ENCODE data around the gene NPRL2. TPM values are rescaled to one million over a fixed set of nuclear protein-coding genes. Genes with fewer than 3 reads are reported as not detected.

Gene NPRL2
- total RNA-seq, 1 experiment from 2014 or later: 20.6 TPM

DNA sequence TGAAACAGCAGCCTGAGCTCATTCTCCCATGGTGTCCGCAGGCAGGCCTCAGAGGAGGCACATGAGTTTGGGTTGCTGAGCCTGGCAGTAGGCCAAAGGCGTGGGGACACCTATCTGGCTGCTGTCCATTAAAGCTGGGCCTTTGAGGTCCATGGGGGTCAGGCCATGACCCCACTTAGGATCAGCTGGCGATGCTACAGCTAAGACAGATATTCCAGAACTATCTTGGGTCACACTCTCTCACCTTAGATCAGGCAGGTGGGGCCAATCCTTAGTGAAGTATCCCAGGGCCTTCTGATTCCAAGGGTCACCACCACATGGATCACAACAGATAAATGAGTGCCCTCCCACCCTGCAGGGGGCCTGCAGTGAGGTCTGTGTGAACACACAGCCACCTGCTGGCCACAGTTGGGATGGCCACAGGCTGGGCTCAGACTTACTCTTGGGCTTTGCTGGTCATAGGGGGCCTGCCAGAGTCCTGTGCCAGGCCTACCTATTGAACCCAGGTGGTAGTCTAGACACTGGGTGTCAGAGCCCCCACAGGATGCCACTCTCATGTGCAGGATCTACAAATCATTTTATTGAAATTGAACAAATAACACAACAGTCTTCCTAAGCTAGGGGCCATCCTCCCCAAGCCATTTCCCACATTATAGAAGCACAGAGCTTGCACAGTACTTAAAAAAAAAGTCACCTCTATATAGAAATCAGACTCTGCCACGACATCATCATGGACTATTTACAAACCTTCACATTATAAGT lies 26.0 kb downstream of the NPRL2 start:
- peak overlapping the region; percentile 22; the same call in 1 of the 2 replicates for H3K4me3 Mint-ChIP-seq
- peak overlapping the region; percentile 45 for H3K27ac Mint-ChIP-seq
- peak; percentile 23 for ATAC-seq
- no peaks in the 10 kb centered on the region for H3K27me3 Mint-ChIP-seq (ENCODE audit: low read depth)
- no peaks in the 10 kb centered on the region for H3K9me3 Mint-ChIP-seq
- H3K36me3 Mint-ChIP-seq: peaks cover 12% of the 10 kb centered on the region
- ChIA-PET POLR2A (no interaction called here), CTCF (interaction anchor here (0.6 to 5.5 kb wide), 13 partner anchors 12 to 287 kb away, joined by 3 to 95 read pairs (median 4); partner anchors contain the start of genes CISH, HYAL1, HYAL3 and IFRD2)
- H3K4me1 Mint-ChIP-seq: peaks cover 41% of the 10 kb centered on the region
- peak; percentile 94 for DNase-seq (ENCODE audit: low spot score)
- TF ChIP-seq FOXJ3 (CRISPR knock-in tag; IDR thresholded peaks at IDR 0.05; ENCODE audit: borderline replicate concordance): no peak
- TF ChIP-seq NFATC4 (CRISPR knock-in tag; IDR thresholded peaks at IDR 0.05): no peak
- TF ChIP-seq ZBTB21 (CRISPR knock-in tag; IDR thresholded peaks at IDR 0.05; ENCODE audit: borderline replicate concordance): no peak
- TF ChIP-seq ETV6 (CRISPR knock-in tag; IDR thresholded peaks at IDR 0.05): no peak
- no peak for TF ChIP-seq PRRX2 (CRISPR knock-in tag; IDR thresholded peaks at IDR 0.05)
- TF ChIP-seq GTF2I (CRISPR knock-in tag; conservative IDR thresholded peaks at IDR 0.05): no peak
- TF ChIP-seq ZNF263 (CRISPR knock-in tag; IDR thresholded peaks at IDR 0.05; ENCODE audit: low read depth): no peak
- TF ChIP-seq MXD4 (CRISPR knock-in tag; IDR thresholded peaks at IDR 0.05; ENCODE audit: borderline replicate concordance): no peak
- TF ChIP-seq, protein P1, sequence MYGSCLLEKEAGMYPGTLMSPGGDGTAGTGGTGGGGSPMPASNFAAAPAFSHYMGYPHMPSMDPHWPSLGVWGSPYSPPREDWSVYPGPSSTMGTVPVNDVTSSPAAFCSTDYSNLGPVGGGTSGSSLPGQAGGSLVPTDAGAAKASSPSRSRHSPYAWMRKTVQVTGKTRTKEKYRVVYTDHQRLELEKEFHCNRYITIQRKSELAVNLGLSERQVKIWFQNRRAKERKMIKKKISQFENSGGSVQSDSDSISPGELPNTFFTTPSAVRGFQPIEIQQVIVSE (CRISPR knock-in tag; IDR thresholded peaks at IDR 0.05; ENCODE audit: borderline replicate concordance): no peak
- no peak for TF ChIP-seq ZNF671 (CRISPR knock-in tag; IDR thresholded peaks at IDR 0.05)
- TF ChIP-seq, protein P2, sequence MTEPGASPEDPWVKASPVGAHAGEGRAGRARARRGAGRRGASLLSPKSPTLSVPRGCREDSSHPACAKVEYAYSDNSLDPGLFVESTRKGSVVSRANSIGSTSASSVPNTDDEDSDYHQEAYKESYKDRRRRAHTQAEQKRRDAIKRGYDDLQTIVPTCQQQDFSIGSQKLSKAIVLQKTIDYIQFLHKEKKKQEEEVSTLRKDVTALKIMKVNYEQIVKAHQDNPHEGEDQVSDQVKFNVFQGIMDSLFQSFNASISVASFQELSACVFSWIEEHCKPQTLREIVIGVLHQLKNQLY (CRISPR knock-in tag; IDR thresholded peaks at IDR 0.05): no peak
- TF ChIP-seq JUN (CRISPR knock-in tag; IDR thresholded peaks at IDR 0.05): no peak
- TF ChIP-seq, protein P3, sequence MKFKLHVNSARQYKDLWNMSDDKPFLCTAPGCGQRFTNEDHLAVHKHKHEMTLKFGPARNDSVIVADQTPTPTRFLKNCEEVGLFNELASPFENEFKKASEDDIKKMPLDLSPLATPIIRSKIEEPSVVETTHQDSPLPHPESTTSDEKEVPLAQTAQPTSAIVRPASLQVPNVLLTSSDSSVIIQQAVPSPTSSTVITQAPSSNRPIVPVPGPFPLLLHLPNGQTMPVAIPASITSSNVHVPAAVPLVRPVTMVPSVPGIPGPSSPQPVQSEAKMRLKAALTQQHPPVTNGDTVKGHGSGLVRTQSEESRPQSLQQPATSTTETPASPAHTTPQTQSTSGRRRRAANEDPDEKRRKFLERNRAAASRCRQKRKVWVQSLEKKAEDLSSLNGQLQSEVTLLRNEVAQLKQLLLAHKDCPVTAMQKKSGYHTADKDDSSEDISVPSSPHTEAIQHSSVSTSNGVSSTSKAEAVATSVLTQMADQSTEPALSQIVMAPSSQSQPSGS (CRISPR knock-in tag; IDR thresholded peaks at IDR 0.05; ENCODE audit: borderline replicate concordance, low read depth): no peak
- TF ChIP-seq OVOL2 (CRISPR knock-in tag; IDR thresholded peaks at IDR 0.05; ENCODE audit: borderline replicate concordance): no peak
- TF ChIP-seq, protein P4, sequence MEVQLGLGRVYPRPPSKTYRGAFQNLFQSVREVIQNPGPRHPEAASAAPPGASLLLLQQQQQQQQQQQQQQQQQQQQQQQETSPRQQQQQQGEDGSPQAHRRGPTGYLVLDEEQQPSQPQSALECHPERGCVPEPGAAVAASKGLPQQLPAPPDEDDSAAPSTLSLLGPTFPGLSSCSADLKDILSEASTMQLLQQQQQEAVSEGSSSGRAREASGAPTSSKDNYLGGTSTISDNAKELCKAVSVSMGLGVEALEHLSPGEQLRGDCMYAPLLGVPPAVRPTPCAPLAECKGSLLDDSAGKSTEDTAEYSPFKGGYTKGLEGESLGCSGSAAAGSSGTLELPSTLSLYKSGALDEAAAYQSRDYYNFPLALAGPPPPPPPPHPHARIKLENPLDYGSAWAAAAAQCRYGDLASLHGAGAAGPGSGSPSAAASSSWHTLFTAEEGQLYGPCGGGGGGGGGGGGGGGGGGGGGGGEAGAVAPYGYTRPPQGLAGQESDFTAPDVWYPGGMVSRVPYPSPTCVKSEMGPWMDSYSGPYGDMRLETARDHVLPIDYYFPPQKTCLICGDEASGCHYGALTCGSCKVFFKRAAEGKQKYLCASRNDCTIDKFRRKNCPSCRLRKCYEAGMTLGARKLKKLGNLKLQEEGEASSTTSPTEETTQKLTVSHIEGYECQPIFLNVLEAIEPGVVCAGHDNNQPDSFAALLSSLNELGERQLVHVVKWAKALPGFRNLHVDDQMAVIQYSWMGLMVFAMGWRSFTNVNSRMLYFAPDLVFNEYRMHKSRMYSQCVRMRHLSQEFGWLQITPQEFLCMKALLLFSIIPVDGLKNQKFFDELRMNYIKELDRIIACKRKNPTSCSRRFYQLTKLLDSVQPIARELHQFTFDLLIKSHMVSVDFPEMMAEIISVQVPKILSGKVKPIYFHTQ (CRISPR knock-in tag; IDR thresholded peaks at IDR 0.05): no peak
- 0 out of 2 replicates have a peak, but pooled peaks have one; percentile 24 for TF ChIP-seq SP1 (CRISPR knock-in tag; conservative IDR thresholded peaks at IDR 0.05)
- TF ChIP-seq, protein P5, sequence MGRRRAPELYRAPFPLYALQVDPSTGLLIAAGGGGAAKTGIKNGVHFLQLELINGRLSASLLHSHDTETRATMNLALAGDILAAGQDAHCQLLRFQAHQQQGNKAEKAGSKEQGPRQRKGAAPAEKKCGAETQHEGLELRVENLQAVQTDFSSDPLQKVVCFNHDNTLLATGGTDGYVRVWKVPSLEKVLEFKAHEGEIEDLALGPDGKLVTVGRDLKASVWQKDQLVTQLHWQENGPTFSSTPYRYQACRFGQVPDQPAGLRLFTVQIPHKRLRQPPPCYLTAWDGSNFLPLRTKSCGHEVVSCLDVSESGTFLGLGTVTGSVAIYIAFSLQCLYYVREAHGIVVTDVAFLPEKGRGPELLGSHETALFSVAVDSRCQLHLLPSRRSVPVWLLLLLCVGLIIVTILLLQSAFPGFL (CRISPR knock-in tag; IDR thresholded peaks at IDR 0.05; ENCODE audit: borderline replicate concordance): no peak
- no peak for TF ChIP-seq GABPB1 (CRISPR knock-in tag; IDR thresholded peaks at IDR 0.05)
- TF ChIP-seq EMX1 (CRISPR knock-in tag; IDR thresholded peaks at IDR 0.05): no peak
- TF ChIP-seq, protein P6, sequence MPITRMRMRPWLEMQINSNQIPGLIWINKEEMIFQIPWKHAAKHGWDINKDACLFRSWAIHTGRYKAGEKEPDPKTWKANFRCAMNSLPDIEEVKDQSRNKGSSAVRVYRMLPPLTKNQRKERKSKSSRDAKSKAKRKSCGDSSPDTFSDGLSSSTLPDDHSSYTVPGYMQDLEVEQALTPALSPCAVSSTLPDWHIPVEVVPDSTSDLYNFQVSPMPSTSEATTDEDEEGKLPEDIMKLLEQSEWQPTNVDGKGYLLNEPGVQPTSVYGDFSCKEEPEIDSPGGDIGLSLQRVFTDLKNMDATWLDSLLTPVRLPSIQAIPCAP (CRISPR knock-in tag; IDR thresholded peaks at IDR 0.05): no peak
- TF ChIP-seq JAZF1 (CRISPR knock-in tag; IDR thresholded peaks at IDR 0.05): no peak
- no peak for TF ChIP-seq CREM (CRISPR knock-in tag; IDR thresholded peaks at IDR 0.05)
- no peak for TF ChIP-seq MYBL2 (CRISPR knock-in tag; IDR thresholded peaks at IDR 0.05)
- TF ChIP-seq, protein P7, sequence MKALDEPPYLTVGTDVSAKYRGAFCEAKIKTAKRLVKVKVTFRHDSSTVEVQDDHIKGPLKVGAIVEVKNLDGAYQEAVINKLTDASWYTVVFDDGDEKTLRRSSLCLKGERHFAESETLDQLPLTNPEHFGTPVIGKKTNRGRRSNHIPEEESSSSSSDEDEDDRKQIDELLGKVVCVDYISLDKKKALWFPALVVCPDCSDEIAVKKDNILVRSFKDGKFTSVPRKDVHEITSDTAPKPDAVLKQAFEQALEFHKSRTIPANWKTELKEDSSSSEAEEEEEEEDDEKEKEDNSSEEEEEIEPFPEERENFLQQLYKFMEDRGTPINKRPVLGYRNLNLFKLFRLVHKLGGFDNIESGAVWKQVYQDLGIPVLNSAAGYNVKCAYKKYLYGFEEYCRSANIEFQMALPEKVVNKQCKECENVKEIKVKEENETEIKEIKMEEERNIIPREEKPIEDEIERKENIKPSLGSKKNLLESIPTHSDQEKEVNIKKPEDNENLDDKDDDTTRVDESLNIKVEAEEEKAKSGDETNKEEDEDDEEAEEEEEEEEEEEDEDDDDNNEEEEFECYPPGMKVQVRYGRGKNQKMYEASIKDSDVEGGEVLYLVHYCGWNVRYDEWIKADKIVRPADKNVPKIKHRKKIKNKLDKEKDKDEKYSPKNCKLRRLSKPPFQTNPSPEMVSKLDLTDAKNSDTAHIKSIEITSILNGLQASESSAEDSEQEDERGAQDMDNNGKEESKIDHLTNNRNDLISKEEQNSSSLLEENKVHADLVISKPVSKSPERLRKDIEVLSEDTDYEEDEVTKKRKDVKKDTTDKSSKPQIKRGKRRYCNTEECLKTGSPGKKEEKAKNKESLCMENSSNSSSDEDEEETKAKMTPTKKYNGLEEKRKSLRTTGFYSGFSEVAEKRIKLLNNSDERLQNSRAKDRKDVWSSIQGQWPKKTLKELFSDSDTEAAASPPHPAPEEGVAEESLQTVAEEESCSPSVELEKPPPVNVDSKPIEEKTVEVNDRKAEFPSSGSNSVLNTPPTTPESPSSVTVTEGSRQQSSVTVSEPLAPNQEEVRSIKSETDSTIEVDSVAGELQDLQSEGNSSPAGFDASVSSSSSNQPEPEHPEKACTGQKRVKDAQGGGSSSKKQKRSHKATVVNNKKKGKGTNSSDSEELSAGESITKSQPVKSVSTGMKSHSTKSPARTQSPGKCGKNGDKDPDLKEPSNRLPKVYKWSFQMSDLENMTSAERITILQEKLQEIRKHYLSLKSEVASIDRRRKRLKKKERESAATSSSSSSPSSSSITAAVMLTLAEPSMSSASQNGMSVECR (CRISPR knock-in tag; IDR thresholded peaks at IDR 0.05; ENCODE audit: borderline replicate concordance): 0 out of 2 replicates have a peak, but pooled peaks have one; percentile 34
- TF ChIP-seq, protein P8, sequence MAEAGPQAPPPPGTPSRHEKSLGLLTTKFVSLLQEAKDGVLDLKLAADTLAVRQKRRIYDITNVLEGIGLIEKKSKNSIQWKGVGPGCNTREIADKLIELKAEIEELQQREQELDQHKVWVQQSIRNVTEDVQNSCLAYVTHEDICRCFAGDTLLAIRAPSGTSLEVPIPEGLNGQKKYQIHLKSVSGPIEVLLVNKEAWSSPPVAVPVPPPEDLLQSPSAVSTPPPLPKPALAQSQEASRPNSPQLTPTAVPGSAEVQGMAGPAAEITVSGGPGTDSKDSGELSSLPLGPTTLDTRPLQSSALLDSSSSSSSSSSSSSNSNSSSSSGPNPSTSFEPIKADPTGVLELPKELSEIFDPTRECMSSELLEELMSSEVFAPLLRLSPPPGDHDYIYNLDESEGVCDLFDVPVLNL (CRISPR knock-in tag; IDR thresholded peaks at IDR 0.05; ENCODE audit: borderline replicate concordance, low read depth): no peak

Measured in WTC11 (cell line).